LNCAP (cell line): Measurements from ENCODE around the gene PNN.

ENCODE experiments used
- CTCF ChIP-seq: fragments of 450-650 bp; IDR thresholded peaks from 2 replicates; pipeline ENCODE4 v1.5.1; 2017; ENCODE audit warnings: mild to moderate bottlenecking

Gene PNN

GRCh38 chr14:39160494-39160893, 14.6 kb upstream of the PNN start:
- no peak for TF ChIP-seq CTCF

- no peak for TF ChIP-seq CTCF
Measured at GRCh38 chr14:39168591-39168990, 6.5 kb upstream of the PNN start.

- no peak for TF ChIP-seq CTCF
Measured at GRCh38 chr14:39169541-39169900, 5.5 kb upstream of the PNN start.

GRCh38 chr14:39173198-39173597, 1.9 kb upstream of the PNN start:
- TF ChIP-seq CTCF: no peak

- TF ChIP-seq CTCF: no peak
Measured at GRCh38 chr14:39175445-39176262, 600 bp downstream of the PNN start.

GRCh38 chr14:39176263-39177167, 1.5 kb downstream of the PNN start:
- no peak for TF ChIP-seq CTCF

- TF ChIP-seq CTCF: no peak
Measured at GRCh38 chr14:39177168-39177545, 2.1 kb downstream of the PNN start.
